Measurements from ENCODE around the gene NFX1. TPM values are rescaled to one million over a fixed set of nuclear protein-coding genes. Genes with fewer than 3 reads are reported as not detected.
"Not testable (repeated sequence)": the region's sequence is repeated elsewhere in the genome, so short reads cannot be mapped to it uniquely, and the experiment has no call there.

Gene NFX1
- total RNA-seq, 2 experiments from 2014 or later: 33.7 to 35.6 TPM

DNA sequence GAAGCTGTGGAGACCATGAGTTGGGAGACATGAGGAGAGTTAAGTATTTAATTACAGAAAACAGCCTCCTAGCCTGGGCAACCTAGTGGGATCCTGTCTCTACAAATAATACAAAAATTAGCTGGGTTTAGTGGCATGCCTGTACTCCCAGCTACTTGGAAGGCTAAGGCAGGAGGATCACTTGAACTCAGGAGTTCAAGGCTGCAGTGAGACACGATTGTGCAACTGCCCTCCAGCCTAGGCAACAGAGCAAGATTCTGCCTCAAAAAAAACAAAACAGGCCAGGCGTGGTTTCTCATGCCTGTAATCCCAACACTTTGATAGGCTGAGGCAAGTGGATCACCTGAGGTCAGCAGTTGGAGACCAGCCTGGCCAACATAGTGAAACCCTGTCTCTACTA is 59.4 kb downstream of the NFX1 start:
- ChIA-PET CTCF (interaction anchor here (2.0 kb wide), 1 partner anchor 117 kb away, joined by 5 read pairs; no protein-coding TSS in a partner anchor), POLR2A (no interaction called here)
- no peaks in the 10 kb centered on the region for H3K9me3 Mint-ChIP-seq
- no peaks in the 10 kb centered on the region for H3K27me3 Mint-ChIP-seq
- no peak for DNase-seq
- peaks cover 43% of the 10 kb centered on the region for H3K36me3 Mint-ChIP-seq (ENCODE audit: low read depth)
- H3K4me3 Mint-ChIP-seq: no peak overlapping the region
- peaks cover 2% of the 10 kb centered on the region for H3K4me1 Mint-ChIP-seq
- no peak overlapping the region for H3K27ac Mint-ChIP-seq

DNA sequence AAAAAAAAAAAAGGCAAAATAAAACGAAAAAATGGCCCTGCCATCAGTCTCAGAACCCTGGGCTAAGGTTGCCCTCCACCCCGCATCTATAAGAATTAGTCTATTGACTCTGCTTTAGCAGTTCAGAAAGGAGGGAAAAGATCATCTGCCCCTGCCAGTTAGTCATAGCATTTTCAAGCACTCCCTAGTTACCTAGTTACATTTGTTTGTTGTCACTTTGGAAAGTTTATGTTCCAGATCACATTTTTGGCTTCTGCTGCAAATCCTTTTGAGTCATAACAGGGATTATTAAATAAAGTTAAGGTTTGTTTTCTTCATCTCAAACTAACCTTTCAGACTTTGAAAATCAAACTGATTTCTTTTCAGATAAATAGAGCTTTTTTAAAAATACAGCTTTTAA is 60.0 kb downstream of the NFX1 start:
- no peak for DNase-seq
- Mint-ChIP-seq H3K36me3 (ENCODE audit: low read depth) (peaks cover 46% of the 10 kb centered on the region), H3K4me3 (no peak overlapping the region), H3K27me3 (no peaks in the 10 kb centered on the region), H3K9me3 (no peaks in the 10 kb centered on the region), H3K27ac (no peak overlapping the region), H3K4me1 (peaks cover 6% of the 10 kb centered on the region)
- ChIA-PET POLR2A (no interaction called here), CTCF (interaction anchor here (0.9 to 2.0 kb wide), 4 partner anchors 10 to 302 kb away, joined by 3 to 5 read pairs (median 4); no protein-coding TSS in a partner anchor)

DNA sequence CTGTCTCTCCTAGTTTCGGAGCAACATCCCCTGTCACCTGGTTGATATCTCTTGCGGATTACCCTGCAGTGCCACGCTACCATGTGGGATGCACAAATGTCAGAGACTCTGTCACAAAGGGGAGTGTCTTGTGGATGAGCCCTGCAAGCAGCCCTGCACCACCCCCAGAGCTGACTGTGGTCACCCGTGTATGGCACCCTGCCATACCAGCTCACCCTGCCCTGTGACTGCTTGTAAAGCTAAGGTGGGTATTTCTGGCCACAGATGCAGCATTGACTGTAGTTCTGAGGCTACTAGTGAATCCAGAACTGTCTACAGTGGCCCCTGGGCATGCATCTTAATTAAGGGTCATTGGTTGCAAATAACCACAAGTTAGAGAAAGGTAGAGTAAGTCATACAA is 61.2 kb downstream of the NFX1 start:
- ChIA-PET POLR2A (no interaction called here), CTCF (interaction anchor here (0.5 to 1.3 kb wide), 4 partner anchors 11 to 64 kb away, joined by 4 to 5 read pairs (median 4); no protein-coding TSS in a partner anchor)
- DNase-seq: no peak
- H3K9me3 Mint-ChIP-seq: no peaks in the 10 kb centered on the region
- peaks cover 6% of the 10 kb centered on the region for H3K4me1 Mint-ChIP-seq
- no peak overlapping the region for H3K4me3 Mint-ChIP-seq
- H3K27me3 Mint-ChIP-seq: no peaks in the 10 kb centered on the region
- peak overlapping the region; percentile 33 for H3K27ac Mint-ChIP-seq
- peaks cover 45% of the 10 kb centered on the region for H3K36me3 Mint-ChIP-seq (ENCODE audit: low read depth)

DNA sequence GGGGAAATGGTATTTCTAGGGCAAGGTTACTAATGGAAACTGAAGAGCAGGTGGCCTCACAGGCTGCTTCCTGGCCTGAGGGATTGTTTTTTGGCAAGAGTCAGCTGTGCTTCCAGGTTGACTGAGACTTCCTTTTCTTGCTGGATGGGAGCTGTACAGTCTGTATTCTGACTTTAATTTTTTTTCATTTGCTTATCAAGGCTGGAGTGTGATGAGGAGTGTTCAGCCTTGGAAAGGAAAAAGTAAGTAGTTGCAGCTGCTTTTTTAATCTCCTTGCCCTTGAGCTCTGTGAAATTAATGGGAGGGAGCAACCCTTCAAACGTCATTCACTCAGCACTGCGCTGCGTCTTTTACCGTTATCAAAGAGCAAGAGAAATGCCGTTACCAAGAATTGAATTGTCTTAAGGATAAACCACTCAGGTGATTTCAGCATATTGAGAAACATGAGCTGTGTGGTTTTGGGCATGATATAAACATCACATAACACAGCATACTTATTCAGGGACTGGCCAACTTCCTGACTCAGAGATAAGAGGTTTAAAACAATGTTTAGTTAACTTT is 64.4 kb downstream of the NFX1 start:
- H3K27ac Mint-ChIP-seq: peak overlapping the region; percentile 69
- ChIA-PET POLR2A (interaction anchor here (0.6 kb wide), 1 partner anchor 693 kb away, joined by 3 read pairs; no protein-coding TSS in a partner anchor), CTCF (interaction anchor here (1.0 kb wide), 1 partner anchor 39 kb away, joined by 3 read pairs; no protein-coding TSS in a partner anchor)
- H3K36me3 Mint-ChIP-seq (ENCODE audit: low read depth): peaks cover 20% of the 10 kb centered on the region
- no peaks in the 10 kb centered on the region for H3K27me3 Mint-ChIP-seq
- DNase-seq: no peak
- peaks cover 6% of the 10 kb centered on the region for H3K4me1 Mint-ChIP-seq
- no peaks in the 10 kb centered on the region for H3K9me3 Mint-ChIP-seq
- no peak overlapping the region for H3K4me3 Mint-ChIP-seq

DNA sequence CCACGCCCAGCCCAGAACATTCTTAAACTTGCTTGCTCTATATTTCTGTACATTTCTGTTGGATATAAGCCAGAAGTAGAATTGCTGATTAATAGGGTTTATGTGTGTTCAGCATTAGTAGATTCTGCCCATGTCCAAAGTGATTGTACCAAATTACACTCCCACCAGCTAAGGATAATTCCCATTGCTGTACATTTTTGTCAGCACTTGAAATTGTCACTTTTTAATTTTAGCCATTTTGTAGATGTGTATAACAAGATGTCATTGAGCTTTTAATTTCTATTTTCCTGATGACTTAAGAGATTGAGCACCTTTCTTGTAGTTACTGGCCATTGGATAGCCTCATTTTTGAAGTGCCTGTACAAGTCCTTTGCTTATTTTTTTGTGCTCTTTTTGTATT is 65.6 kb downstream of the NFX1 start:
- POLR2A ChIA-PET: no interaction called here

DNA sequence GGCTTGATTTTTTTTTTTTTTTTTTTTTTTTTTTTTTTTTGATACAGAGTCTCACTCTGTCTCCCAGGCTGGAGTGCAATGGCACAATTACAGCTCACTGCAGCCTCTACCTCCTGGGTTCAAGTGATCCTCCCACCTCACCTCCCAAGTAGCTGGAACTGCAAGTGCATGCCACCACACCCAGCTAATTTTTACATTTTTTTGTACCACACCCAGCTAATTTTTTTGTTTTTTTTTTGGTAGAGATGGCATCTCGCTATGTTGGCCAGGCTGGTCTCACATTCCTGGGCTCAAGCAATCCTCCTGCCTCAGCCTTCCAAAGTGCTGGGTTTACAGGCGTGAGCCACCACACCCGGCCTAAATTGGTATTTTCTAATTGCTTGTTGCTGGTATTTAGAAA is 68.3 kb downstream of the NFX1 start:
- POLR2A ChIA-PET, CTCF ChIA-PET, H3K27ac Mint-ChIP-seq, H3K4me3 Mint-ChIP-seq, H3K4me1 Mint-ChIP-seq, DNase-seq, H3K9me3 Mint-ChIP-seq, H3K27me3 Mint-ChIP-seq: not testable (repeated sequence)
- H3K36me3 Mint-ChIP-seq (ENCODE audit: low read depth): peaks cover 17% of the 10 kb centered on the region

More for the DNA sequence above, 65.6 kb downstream of the NFX1 start:
- Mint-ChIP-seq H3K36me3 (ENCODE audit: low read depth) (peaks cover 18% of the 10 kb centered on the region), H3K27me3 (no peaks in the 10 kb centered on the region), H3K9me3 (no peaks in the 10 kb centered on the region), H3K27ac (no peak overlapping the region), H3K4me1 (peaks cover 6% of the 10 kb centered on the region), H3K4me3 (no peak overlapping the region)
- CTCF ChIA-PET: interaction anchor here (0.7 to 1.4 kb wide), 2 partner anchors 9 to 19 kb away, joined by 3 to 5 read pairs; no protein-coding TSS in a partner anchor
- DNase-seq: no peak

DNA sequence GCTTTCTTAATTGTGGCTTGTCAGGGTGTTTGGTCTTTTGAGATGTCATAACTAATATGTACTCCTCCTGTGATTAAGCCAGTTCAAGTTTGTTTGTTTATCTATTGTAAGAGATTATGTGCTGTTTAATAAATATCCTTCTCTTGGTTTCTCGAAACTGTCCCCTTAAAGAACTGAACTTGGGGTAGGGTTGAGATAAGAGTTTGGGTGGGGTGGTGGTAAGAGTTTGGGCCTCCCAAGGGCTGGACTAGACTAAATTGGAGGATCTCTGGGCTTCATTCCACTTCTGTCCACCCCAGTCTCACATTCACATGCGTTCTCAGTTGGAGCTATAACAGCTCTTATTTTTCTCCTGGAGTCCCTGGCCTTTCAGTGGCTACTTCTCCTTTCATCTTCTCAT is 73.8 kb downstream of the NFX1 start:
- Mint-ChIP-seq H3K36me3 (ENCODE audit: low read depth) (peaks cover 7% of the 10 kb centered on the region), H3K27me3 (no peaks in the 10 kb centered on the region), H3K4me3 (no peak overlapping the region), H3K4me1 (no peaks in the 10 kb centered on the region), H3K9me3 (no peaks in the 10 kb centered on the region), H3K27ac (no peak overlapping the region)
- POLR2A ChIA-PET: no interaction called here
- DNase-seq: no peak
- CTCF ChIA-PET: interaction anchor here (1.3 kb wide), 1 partner anchor 10 kb away, joined by 5 read pairs; no protein-coding TSS in a partner anchor

DNA sequence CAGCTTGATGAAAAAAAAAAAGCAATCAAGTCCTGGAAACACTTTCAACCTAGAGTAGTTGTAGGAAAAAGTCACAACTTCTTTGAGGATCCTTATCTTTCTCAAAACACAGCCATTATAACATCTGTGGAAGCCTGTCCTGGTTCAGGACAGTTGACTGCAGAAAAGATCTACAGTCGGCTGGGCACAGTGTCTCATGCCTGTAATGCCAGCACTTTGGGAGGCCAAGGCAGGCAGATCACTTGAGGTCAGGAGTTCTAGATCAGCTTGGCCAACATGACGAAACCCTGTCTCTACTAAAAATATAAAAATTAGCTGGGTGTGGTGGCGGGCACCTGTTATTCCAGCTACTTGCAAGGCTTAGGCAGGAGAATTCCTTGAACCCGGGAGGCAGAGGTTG is 74.5 kb downstream of the NFX1 start:
- CTCF ChIA-PET: interaction anchor here (0.9 to 1.3 kb wide), 2 partner anchors 10 to 102 kb away, joined by 3 to 5 read pairs; no protein-coding TSS in a partner anchor
- H3K27me3 Mint-ChIP-seq, DNase-seq, H3K4me3 Mint-ChIP-seq, H3K9me3 Mint-ChIP-seq, H3K27ac Mint-ChIP-seq, POLR2A ChIA-PET, H3K4me1 Mint-ChIP-seq: not testable (repeated sequence)
- H3K36me3 Mint-ChIP-seq (ENCODE audit: low read depth): peaks cover 11% of the 10 kb centered on the region

DNA sequence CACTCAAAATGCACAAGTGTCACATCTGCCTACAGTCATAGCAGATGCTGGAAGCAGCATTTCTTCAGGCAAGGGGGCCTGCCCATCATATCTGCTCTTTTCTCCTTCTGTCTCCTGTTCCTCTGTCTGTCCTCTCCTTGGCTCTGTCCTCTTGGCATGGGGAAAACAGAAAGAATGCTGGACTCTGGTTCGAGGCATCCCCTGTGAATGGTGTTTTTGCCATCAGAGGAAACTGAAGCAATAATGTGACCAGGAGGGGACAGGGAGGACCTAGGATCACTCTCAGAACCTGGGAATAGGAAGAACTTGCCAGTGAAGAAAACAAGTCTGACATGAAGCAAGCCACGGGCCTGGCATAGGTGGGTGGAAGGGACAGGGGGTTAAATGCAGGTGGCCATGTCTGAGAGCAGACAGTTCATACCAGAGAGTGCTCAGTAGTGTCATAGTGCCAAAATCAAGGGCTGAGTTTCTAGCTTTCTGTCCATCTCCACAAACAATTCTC is 76.7 kb downstream of the NFX1 start:
- no peaks in the 10 kb centered on the region for H3K27me3 Mint-ChIP-seq
- POLR2A ChIA-PET: no interaction called here
- no peak overlapping the region for H3K4me3 Mint-ChIP-seq
- peak overlapping the region; percentile 38 for H3K27ac Mint-ChIP-seq
- CTCF ChIA-PET: no interaction called here
- no peak for DNase-seq
- H3K9me3 Mint-ChIP-seq: no peaks in the 10 kb centered on the region
- H3K4me1 Mint-ChIP-seq: no peaks in the 10 kb centered on the region
- peaks cover 16% of the 10 kb centered on the region for H3K36me3 Mint-ChIP-seq (ENCODE audit: low read depth)

DNA sequence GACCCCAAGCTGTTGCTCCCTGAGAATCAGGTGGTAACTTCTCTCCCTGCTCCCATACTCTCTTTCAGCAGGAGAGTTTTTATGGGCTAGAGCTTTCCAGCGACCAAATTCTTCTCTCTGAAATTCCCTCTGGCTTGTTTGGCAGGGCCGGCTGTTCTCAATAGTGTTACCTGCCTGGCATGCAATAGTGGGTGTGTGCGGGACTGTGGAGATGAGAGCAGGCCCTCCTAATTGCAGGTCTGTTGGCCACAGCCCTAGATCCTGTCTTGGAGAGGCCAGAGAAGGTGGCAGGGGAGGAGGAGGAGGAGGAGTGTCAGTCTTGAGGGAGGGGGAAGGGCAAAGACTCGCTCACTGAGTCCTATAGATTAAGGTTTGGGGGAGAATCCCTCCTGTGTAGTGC is 82.6 kb downstream of the NFX1 start:
- Mint-ChIP-seq H3K27me3 (no peaks in the 10 kb centered on the region), H3K9me3 (no peaks in the 10 kb centered on the region), H3K4me1 (peaks cover 13% of the 10 kb centered on the region), H3K4me3 (no peak overlapping the region), H3K36me3 (ENCODE audit: low read depth) (peaks cover 9% of the 10 kb centered on the region), H3K27ac (no peak overlapping the region)
- POLR2A ChIA-PET: interaction anchor here (0.6 kb wide), 1 partner anchor 229 kb away, joined by 3 read pairs; no protein-coding TSS in a partner anchor
- DNase-seq: no peak
- CTCF ChIA-PET: interaction anchor here (1.0 to 3.5 kb wide), 5 partner anchors 43 to 93 kb away, joined by 3 to 27 read pairs (median 4); no protein-coding TSS in a partner anchor

DNA sequence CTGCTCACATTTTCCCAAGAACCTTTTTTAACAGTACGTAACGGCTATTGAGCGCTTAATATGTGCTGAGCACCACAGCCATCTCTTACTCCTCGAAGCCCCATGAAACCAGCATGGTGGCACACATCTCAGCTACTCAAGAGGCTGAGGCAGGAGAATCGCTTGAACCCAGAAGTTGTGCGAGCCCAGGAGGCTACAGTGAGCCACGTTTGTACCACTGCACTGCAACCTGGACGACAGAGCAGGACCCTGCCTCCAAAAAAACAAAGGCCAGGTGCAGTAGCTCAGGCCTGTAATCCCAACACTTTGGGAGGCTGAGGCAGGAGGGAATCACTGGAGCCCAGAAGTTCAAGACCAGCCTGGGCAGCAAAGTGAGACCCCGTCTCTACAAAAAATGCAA is 83.9 kb downstream of the NFX1 start:
- POLR2A ChIA-PET: interaction anchor here (1.0 kb wide), 1 partner anchor 100 kb away, joined by 3 read pairs; the partner anchor contains the start of gene NOL6
- Mint-ChIP-seq H3K36me3 (ENCODE audit: low read depth) (peaks cover 9% of the 10 kb centered on the region), H3K4me1 (peaks cover 13% of the 10 kb centered on the region), H3K27me3 (no peaks in the 10 kb centered on the region), H3K27ac (no peak overlapping the region), H3K4me3 (no peak overlapping the region), H3K9me3 (no peaks in the 10 kb centered on the region)
- CTCF ChIA-PET: interaction anchor here (1.1 to 3.5 kb wide), 16 partner anchors 9 to 160 kb away, joined by 3 to 27 read pairs (median 4); no protein-coding TSS in a partner anchor
- DNase-seq: no peak

DNA sequence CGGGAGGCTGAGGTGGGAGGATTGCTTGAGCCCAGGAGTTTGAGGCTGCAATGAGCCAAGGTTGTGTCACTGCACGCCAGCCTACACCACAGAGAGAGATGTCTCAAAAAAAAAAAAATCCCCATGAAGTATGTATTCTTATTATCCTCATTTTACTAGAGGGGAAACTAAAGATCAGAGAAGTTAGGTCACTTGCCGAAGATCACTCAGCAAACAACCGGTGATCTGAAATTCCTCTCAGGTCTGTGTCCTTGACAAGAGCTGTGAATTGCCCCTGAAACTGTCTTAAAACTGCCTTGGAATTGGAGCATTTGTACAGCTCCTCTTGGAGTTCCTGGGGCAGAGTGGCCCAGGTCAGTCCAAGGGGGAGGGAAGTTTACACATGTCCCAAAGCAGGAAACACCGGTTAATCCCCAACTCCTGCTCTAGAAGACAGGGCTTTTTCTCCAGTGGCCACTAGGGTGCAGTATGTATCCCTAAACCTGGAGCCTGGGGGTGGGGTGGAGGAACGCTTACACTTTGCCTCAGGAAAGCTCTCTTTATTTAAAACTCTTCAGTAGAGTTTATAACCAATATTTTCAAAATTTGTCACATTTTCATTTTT is 84.4 kb downstream of the NFX1 start:
- H3K4me3 Mint-ChIP-seq: no peak overlapping the region
- CTCF ChIA-PET: interaction anchor here (0.7 to 3.5 kb wide), 19 partner anchors 10 to 160 kb away, joined by 3 to 27 read pairs (median 4); no protein-coding TSS in a partner anchor
- H3K9me3 Mint-ChIP-seq: no peaks in the 10 kb centered on the region
- H3K36me3 Mint-ChIP-seq (ENCODE audit: low read depth): peaks cover 5% of the 10 kb centered on the region
- H3K27ac Mint-ChIP-seq: no peak overlapping the region
- POLR2A ChIA-PET: interaction anchor here (0.6 to 1.0 kb wide), 2 partner anchors 99 to 136 kb away, joined by 3 to 4 read pairs; partner anchors contain the start of gene NOL6
- no peaks in the 10 kb centered on the region for H3K27me3 Mint-ChIP-seq
- peaks cover 13% of the 10 kb centered on the region for H3K4me1 Mint-ChIP-seq
- peak; percentile 79 for DNase-seq
